ENCODE data around the gene FAM131B. TPM values are rescaled to one million over a fixed set of nuclear protein-coding genes. Genes with fewer than 3 reads are reported as not detected.

FAM131B gene
- polyA plus RNA-seq, 1 donor (not counting 4 experiments of a cell fraction or from before 2014, with no cell fraction given), result 0.21 TPM

- Histone ChIP-seq H3K27me3 (ENCODE audit: control insufficient read depth, extremely low read depth, insufficient read depth, low read length) (no peaks in the 10 kb centered on the region), H3K9me1 (ENCODE audit: control insufficient read depth, extremely low read depth, insufficient read depth, low read length) (no peaks in the 10 kb centered on the region), H3K79me2 (ENCODE audit: control insufficient read depth, insufficient read depth, low read length) (no peaks in the 10 kb centered on the region), H3K4me1 (ENCODE audit: control insufficient read depth, extremely low read depth, insufficient read depth, low read length) (peaks cover 4% of the 10 kb centered on the region), H3K9me3 (ENCODE audit: control insufficient read depth, low read depth, low read length) (no peaks in the 10 kb centered on the region), H3K36me3 (ENCODE audit: control insufficient read depth in 2 of 2, extremely low read depth in 1 of 2, insufficient read depth in 2 of 2, low read length in 2 of 2) (peaks cover 39 to 41% of the 10 kb centered on the region in 2 experiments), H3K4me3 (ENCODE audit: control insufficient read depth in 2 of 3, extremely low read depth in 1 of 3, insufficient read depth in 2 of 3, low read depth in 1 of 3, low read length in 3 of 3) (no peak overlapping the region), H4K20me1 (ENCODE audit: control insufficient read depth, extremely low read depth, insufficient read depth, low read length) (peaks cover 12% of the 10 kb centered on the region), H3K4me2 (ENCODE audit: control insufficient read depth, extremely low read depth, insufficient read depth, low read depth, low read length) (no peak overlapping the region), H3K27ac (ENCODE audit: control insufficient read depth, insufficient read depth, low read length) (no peak overlapping the region), H2AFZ (ENCODE audit: control insufficient read depth, low read length) (no peak overlapping the region), H3K9ac (ENCODE audit: control insufficient read depth, extremely low read depth, insufficient read depth, low read length) (no peak overlapping the region)
- TF ChIP-seq EZH2 (IDR thresholded peaks at IDR 0.05; ENCODE audit: low read length) (no peak), CTCF (optimal IDR thresholded peaks at IDR 0.05 in 1 of 3, IDR thresholded peaks at IDR 0.05 in 1 of 3, conservative IDR thresholded peaks at IDR 0.05 in 1 of 3; ENCODE audit: extremely low read depth in 1 of 3, insufficient read depth in 2 of 3, low read length in 3 of 3) (no peak)
- DNase-seq (ENCODE audit: low read depth, low spot score) (no peak), FAIRE-seq (no peak)
- dilution Hi-C loops (cut with MboI; ENCODE audit: extremely low pct_ligation_motif_present, low sequenced_read_pairs), result no loop called here
These were observed 32.3 kb upstream of the FAM131B start for GRCh38 chr7:143394777-143395176.

- Histone ChIP-seq H3K4me1 (ENCODE audit: control insufficient read depth, extremely low read depth, insufficient read depth, low read length) (peaks cover 4% of the 10 kb centered on the region), H3K4me3 (ENCODE audit: control insufficient read depth in 2 of 3, extremely low read depth in 1 of 3, insufficient read depth in 2 of 3, low read depth in 1 of 3, low read length in 3 of 3) (no peak overlapping the region), H3K9me3 (ENCODE audit: control insufficient read depth, low read depth, low read length) (no peaks in the 10 kb centered on the region), H3K9ac (ENCODE audit: control insufficient read depth, extremely low read depth, insufficient read depth, low read length) (no peak overlapping the region), H2AFZ (ENCODE audit: control insufficient read depth, low read length) (no peak overlapping the region), H4K20me1 (ENCODE audit: control insufficient read depth, extremely low read depth, insufficient read depth, low read length) (peaks cover 13% of the 10 kb centered on the region), H3K27ac (ENCODE audit: control insufficient read depth, insufficient read depth, low read length) (no peak overlapping the region), H3K9me1 (ENCODE audit: control insufficient read depth, extremely low read depth, insufficient read depth, low read length) (no peaks in the 10 kb centered on the region), H3K79me2 (ENCODE audit: control insufficient read depth, insufficient read depth, low read length) (no peaks in the 10 kb centered on the region), H3K27me3 (ENCODE audit: control insufficient read depth, extremely low read depth, insufficient read depth, low read length) (no peaks in the 10 kb centered on the region), H3K4me2 (ENCODE audit: control insufficient read depth, extremely low read depth, insufficient read depth, low read depth, low read length) (no peak overlapping the region), H3K36me3 (ENCODE audit: control insufficient read depth in 2 of 2, extremely low read depth in 1 of 2, insufficient read depth in 2 of 2, low read length in 2 of 2) (peaks cover 46 to 47% of the 10 kb centered on the region in 2 experiments)
- dilution Hi-C loops (cut with MboI; ENCODE audit: extremely low pct_ligation_motif_present, low sequenced_read_pairs), result no loop called here
- no peak for FAIRE-seq
- no peak for DNase-seq (ENCODE audit: low read depth, low spot score)
- TF ChIP-seq EZH2 (IDR thresholded peaks at IDR 0.05; ENCODE audit: low read length) (no peak), CTCF (optimal IDR thresholded peaks at IDR 0.05 in 1 of 3, IDR thresholded peaks at IDR 0.05 in 1 of 3, conservative IDR thresholded peaks at IDR 0.05 in 1 of 3; ENCODE audit: extremely low read depth in 1 of 3, insufficient read depth in 2 of 3, low read length in 3 of 3) (no peak)
These were observed 31.6 kb upstream of the FAM131B start for GRCh38 chr7:143394068-143394467.
